Endothelial cell of umbilical vein (primary cell): ENCODE data around the gene SYNE1. TPM values are rescaled to one million over a fixed set of nuclear protein-coding genes. Genes with fewer than 3 reads are reported as not detected.
A peak's percentile ranks its signal among the peaks of the same experiment; 100 is the strongest.

Experiments used
- BruUV-seq: library from RNA; stranded (reverse); fragments of 400-500 nt; replicated peaks from 2 replicates; lab custom pipeline; 2021; lab: Mats Ljungman, UMichigan
- CTCF ChIA-PET: fragments of 300-600, 350-600 bp; sonication (Branson Sonifier 250); formaldehyde crosslinking; loops from one replicate; lab custom pipeline; 2021; ENCODE audit warnings: antibody characterized with exemption, inconsistent platforms; lab: Charles Lee
- POLR2A ChIA-PET: fragments of 300-600, 350-600 bp; sonication (Branson Sonifier 250); formaldehyde crosslinking; loops from one replicate; lab custom pipeline; 2021; ENCODE audit warnings: antibody characterized with exemption, inconsistent platforms; lab: Charles Lee
- DNase-seq: peaks from one replicate; pipeline ENCODE4 v3.0.0-alpha.2; 2011; ENCODE audit warnings: low read depth, low spot score
- FAIRE-seq: peaks from 2 replicates; lab custom pipeline; 2011; peaks lifted over from hg19 to GRCh38; lab: Jason Lieb, UNC
- H2AFZ ChIP-seq: 2 replicates; pipeline ENCODE4 v1.6.0; 2012; ENCODE audit warnings: low read depth, low read length, control low read depth, inconsistent platforms
- H3K27ac ChIP-seq: 2 replicates; pipeline ENCODE4 v1.5.1; 2011; ENCODE audit warnings: low read depth, mild to moderate bottlenecking, control low read depth, low read length, moderate library complexity; ENCODE audit not compliant: insufficient read depth
- H3K27me3 ChIP-seq, 2 experiments: 2 replicates each; pipeline versions ENCODE4 v1.6.0 to v1.6.1; 2011; ENCODE audit warnings: low read length in 2 of 2, mixed read lengths in 1 of 2; ENCODE audit not compliant: control insufficient read depth in 2 of 2, insufficient read depth in 2 of 2
- H3K36me3 ChIP-seq, 2 experiments: 2 replicates in 1 of 2; 3 replicates in 1 of 2; pipeline ENCODE4 v1.5.1; 2011; ENCODE audit warnings: low read length in 2 of 2, mild to moderate bottlenecking in 1 of 2, moderate library complexity in 1 of 2; ENCODE audit not compliant: control insufficient read depth in 2 of 2, insufficient read depth in 2 of 2; ENCODE audit errors: extremely low read depth in 1 of 2
- H3K4me1 ChIP-seq: 3 replicates; pipeline ENCODE4 v1.5.1; 2011; ENCODE audit warnings: mild to moderate bottlenecking, low read length; ENCODE audit not compliant: control insufficient read depth, insufficient read depth; ENCODE audit errors: extremely low read depth
- H3K4me2 ChIP-seq: 2 replicates; pipeline ENCODE4 v1.6.1; 2011; ENCODE audit warnings: low read length, control low read depth, mixed read lengths; ENCODE audit not compliant: insufficient read depth
- H3K4me3 ChIP-seq, 3 experiments: fragments of 200-600 bp in 1 of 3; sonication (generic), shearing (Covaris generic) in 1 of 3; replicated peaks in 1 of 3; 2 replicates each; pipeline ENCODE4 v1.5.1; 2011 to 2016; ENCODE audit warnings: control low read depth in 3 of 3, low read length in 3 of 3, mild to moderate bottlenecking in 2 of 3, inconsistent platforms in 1 of 3, low read depth in 1 of 3, moderate library complexity in 1 of 3; ENCODE audit not compliant: insufficient read depth in 1 of 3
- H3K79me2 ChIP-seq: 2 replicates; pipeline ENCODE4 v1.6.0; 2012; ENCODE audit warnings: low read length, inconsistent platforms; ENCODE audit not compliant: control insufficient read depth, insufficient read depth
- H3K9ac ChIP-seq: replicated peaks from 2 replicates; pipeline ENCODE3; 2011; ENCODE audit warnings: low read length, control low read depth; ENCODE audit not compliant: insufficient read depth; ENCODE audit errors: extremely low read depth
- H3K9me1 ChIP-seq: replicated peaks from 3 replicates; pipeline ENCODE4 v1.6.0; 2011; ENCODE audit warnings: mild to moderate bottlenecking, low read length; ENCODE audit not compliant: control insufficient read depth, insufficient read depth; ENCODE audit errors: extremely low read depth
- H3K9me3 ChIP-seq: replicated peaks from 2 replicates; pipeline ENCODE4 v1.5.1; 2012; ENCODE audit warnings: low read length, inconsistent platforms; ENCODE audit not compliant: control insufficient read depth, insufficient read depth
- H4K20me1 ChIP-seq: replicated peaks from 2 replicates; pipeline ENCODE3; 2011; ENCODE audit warnings: mild to moderate bottlenecking, low read length; ENCODE audit not compliant: control insufficient read depth, insufficient read depth; ENCODE audit errors: extremely low read depth
- EZH2 ChIP-seq: IDR thresholded peaks from 2 replicates; pipeline ENCODE4 v1.6.1; 2012; ENCODE audit warnings: borderline replicate concordance, low read depth, mild to moderate bottlenecking, moderate library complexity, low read length, inconsistent platforms; ENCODE audit not compliant: severe bottlenecking
- FOS ChIP-seq: IDR thresholded peaks from 2 replicates; pipeline ENCODE4 v1.6.1; 2011; ENCODE audit warnings: mild to moderate bottlenecking, low read length, moderate library complexity, borderline replicate concordance; ENCODE audit not compliant: insufficient read depth
- GATA2 ChIP-seq: IDR thresholded peaks from 2 replicates; pipeline ENCODE4 v1.7.0; 2011; ENCODE audit warnings: low read depth, mild to moderate bottlenecking, moderate library complexity, mixed read lengths, low read length; ENCODE audit not compliant: insufficient read length, insufficient read depth
- JUN ChIP-seq: IDR thresholded peaks from 2 replicates; pipeline ENCODE4 v1.6.1; 2011; ENCODE audit warnings: borderline replicate concordance, low read depth; ENCODE audit not compliant: insufficient read length, insufficient read depth
- MYC ChIP-seq: IDR thresholded peaks from one replicate; pipeline ENCODE4 v1.6.1; 2011; ENCODE audit warnings: mild to moderate bottlenecking, low read depth, low read length
- POLR2A ChIP-seq: IDR thresholded peaks from 2 replicates; pipeline ENCODE4 v1.6.1; 2012; ENCODE audit warnings: low read depth, mild to moderate bottlenecking, control low read depth, low read length
- POLR2AphosphoS5 ChIP-seq: IDR thresholded peaks from 2 replicates; pipeline ENCODE4 v1.6.1; 2012; ENCODE audit warnings: low read depth, mild to moderate bottlenecking, control low read depth, low read length, moderate library complexity; ENCODE audit not compliant: insufficient read depth
- dilution Hi-C: fragments of 300-500 bp; cut with MboI; formaldehyde crosslinking; loops from one replicate; pipeline ENCODE4 v1.15.0; 2019; ENCODE audit warnings: low sequenced_read_pairs; ENCODE audit not compliant: extremely low pct_ligation_motif_present
- intact Hi-C: fragments of 100-400 bp; cut with micrococcal nuclease; formaldehyde crosslinking; loops from one replicate; pipeline ENCODE4 v1.10.0; 2022
- polyA plus RNA-seq, 4 experiments: library from polyadenylated mRNA; depleted of rRNA in 3 of 4; stranded (reverse) in 3 of 4; unstranded in 1 of 4; fragments of >200 nt; gene quantifications; 2 replicates each; pipeline versions ENCODE4 v1.2.1 to v1.2.3, GENCODE V29; 2011 to 2012; ENCODE audit warnings: missing spikeins in 1 of 4
- total RNA-seq: library from RNA; stranded (reverse); gene quantifications from 2 replicates; pipeline ENCODE4 v1.2.3, GENCODE V29; 2021
- TF ChIP-seq, protein P1 (sequence below): IDR thresholded peaks from 2 replicates; pipeline ENCODE4 v1.6.1; 2011; ENCODE audit not compliant: insufficient read depth, insufficient read length
- TF ChIP-seq, protein P2 (sequence below), 2 donors: IDR thresholded peaks; 1 replicate in 1 of 2; 2 replicates in 1 of 2; pipeline ENCODE4 v1.5.1; 2011; ENCODE audit warnings: low read length in 2 of 2, mild to moderate bottlenecking in 2 of 2, moderate library complexity in 2 of 2, control low read depth in 1 of 2, inconsistent platforms in 1 of 2, low read depth in 1 of 2; ENCODE audit not compliant: insufficient read depth in 1 of 2; ENCODE audit errors: extremely low read depth in 1 of 2

SYNE1 gene
- total and polyA plus RNA-seq, 2 donors (not counting 3 experiments of a cell fraction or from before 2014, with no cell fraction given): 26.5 to 52.3 TPM

DNA sequence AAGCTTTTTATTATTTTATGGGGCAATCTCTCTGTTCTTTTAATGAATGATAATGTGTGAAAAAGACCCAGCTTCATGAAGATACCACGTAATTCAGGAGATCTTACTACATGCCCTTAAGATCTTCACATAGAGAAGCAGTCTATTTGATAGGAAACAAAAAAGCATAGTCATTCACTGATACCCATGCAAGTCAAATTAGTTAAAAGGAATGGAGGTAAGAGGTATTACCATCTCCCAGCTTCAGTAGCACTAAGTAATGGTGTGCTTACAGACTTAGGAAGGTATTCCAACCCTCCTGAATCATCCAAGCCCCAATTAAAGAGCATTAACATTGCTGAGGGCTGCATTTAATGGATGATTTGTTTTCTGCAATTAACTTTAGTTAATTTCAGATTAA, 364.7 kb downstream of the SYNE1 start:
- Histone ChIP-seq H3K27ac (no peak overlapping the region), H2AFZ (no peak overlapping the region), H3K9me1 (no peaks in the 10 kb centered on the region), H3K9ac (no peak overlapping the region), H3K4me1 (no peaks in the 10 kb centered on the region), H3K4me2 (no peak overlapping the region), H3K27me3 (no peaks in the 10 kb centered on the region), H3K4me3 (no peak overlapping the region), H4K20me1 (no peaks in the 10 kb centered on the region), H3K79me2 (no peaks in the 10 kb centered on the region), H3K9me3 (no peaks in the 10 kb centered on the region), H3K36me3 (no peaks in the 10 kb centered on the region)
- dilution Hi-C loops: no loop called here
- FAIRE-seq (peak; percentile 37), DNase-seq (no peak)
- POLR2A ChIA-PET: no interaction called here
- intact Hi-C loops: loop anchor here (5.0 kb wide), 1 partner anchor 145 kb away; no protein-coding TSS in a partner anchor
- TF ChIP-seq POLR2A (no peak), POLR2AphosphoS5 (no peak), MYC (no peak), EZH2 (no peak), JUN (no peak), GATA2 (no peak), FOS (no peak)
- TF ChIP-seq, protein P1, sequence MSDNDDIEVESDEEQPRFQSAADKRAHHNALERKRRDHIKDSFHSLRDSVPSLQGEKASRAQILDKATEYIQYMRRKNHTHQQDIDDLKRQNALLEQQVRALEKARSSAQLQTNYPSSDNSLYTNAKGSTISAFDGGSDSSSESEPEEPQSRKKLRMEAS: no peak
- TF ChIP-seq, protein P2, sequence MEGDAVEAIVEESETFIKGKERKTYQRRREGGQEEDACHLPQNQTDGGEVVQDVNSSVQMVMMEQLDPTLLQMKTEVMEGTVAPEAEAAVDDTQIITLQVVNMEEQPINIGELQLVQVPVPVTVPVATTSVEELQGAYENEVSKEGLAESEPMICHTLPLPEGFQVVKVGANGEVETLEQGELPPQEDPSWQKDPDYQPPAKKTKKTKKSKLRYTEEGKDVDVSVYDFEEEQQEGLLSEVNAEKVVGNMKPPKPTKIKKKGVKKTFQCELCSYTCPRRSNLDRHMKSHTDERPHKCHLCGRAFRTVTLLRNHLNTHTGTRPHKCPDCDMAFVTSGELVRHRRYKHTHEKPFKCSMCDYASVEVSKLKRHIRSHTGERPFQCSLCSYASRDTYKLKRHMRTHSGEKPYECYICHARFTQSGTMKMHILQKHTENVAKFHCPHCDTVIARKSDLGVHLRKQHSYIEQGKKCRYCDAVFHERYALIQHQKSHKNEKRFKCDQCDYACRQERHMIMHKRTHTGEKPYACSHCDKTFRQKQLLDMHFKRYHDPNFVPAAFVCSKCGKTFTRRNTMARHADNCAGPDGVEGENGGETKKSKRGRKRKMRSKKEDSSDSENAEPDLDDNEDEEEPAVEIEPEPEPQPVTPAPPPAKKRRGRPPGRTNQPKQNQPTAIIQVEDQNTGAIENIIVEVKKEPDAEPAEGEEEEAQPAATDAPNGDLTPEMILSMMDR (IDR thresholded peaks at IDR 0.05; ENCODE audit: extremely low read depth in 1 of 2, insufficient read depth in 1 of 2, low read depth in 1 of 2, low read length in 2 of 2): no peak
- no TSS peak for BruUV-seq
- CTCF ChIA-PET: interaction anchor here (0.9 to 2.9 kb wide), 4 partner anchors 66 to 831 kb away, joined by 3 to 12 read pairs (median 5); no protein-coding TSS in a partner anchor
